Measurements from ENCODE around the gene ENO2.
"Not testable (repeated sequence)": the region's sequence is repeated elsewhere in the genome, so short reads cannot be mapped to it uniquely, and the experiment has no call there.

Gene ENO2

DNA sequence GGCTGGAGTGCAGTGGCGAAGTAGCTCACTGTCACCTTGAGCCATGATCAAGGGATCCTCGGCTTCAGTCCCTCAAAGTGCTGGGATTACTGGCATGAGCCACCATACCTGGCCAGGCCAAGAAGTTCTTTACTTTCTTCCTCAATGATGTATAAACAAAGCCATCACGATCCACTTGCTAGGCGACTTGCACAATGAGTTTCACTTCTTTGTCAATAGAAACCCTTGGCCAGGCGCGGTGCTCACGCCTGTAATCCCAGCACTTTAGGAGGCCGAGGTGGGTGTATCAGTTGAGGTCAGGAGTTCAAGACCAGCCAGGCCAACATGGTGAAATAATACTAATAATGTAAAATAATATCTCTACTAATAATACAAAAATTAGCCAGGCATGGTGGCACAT lies 26.9 kb upstream of the ENO2 start:
- no peak for DNase-seq

DNA sequence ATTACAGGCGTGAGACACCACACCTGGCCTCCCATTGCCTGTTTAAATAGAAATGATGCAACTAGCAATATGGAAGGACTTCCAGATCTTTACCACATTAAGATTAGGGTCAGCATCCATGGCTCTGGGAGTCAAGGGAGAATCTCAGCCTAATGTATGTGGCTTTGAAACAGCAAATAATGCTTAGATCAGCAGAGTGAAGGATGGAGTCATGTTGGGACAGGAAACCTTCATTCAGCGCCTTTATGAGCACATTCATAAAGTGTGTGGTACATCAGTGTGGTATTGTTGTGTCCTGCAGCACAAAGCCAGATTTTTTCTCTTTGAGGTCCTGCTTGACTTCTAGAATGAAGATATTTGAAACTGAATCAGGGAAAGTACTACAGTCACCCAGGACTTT lies 26.0 kb upstream of the ENO2 start:
- no peak for DNase-seq

DNA sequence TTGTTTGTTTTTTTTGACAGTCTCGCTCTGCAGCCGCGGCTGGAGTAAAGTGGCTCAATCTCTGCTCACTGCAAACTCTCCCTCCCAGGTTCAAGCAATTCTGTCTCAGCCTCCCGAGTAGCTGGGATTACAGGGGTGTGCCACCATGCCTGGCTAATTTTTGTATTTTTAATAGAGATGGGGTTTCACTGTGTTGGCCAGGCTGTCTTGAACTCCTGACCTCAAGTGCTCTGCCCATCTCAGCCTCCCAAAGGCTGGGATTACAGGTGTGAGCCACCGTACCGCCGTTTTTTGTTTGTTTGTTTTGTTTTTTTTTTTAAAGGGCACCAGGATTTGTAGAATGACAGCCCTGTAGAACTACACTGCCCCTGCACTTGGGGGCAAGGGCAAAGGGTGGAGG lies 25.6 kb upstream of the ENO2 start:
- not testable (repeated sequence) for DNase-seq

DNA sequence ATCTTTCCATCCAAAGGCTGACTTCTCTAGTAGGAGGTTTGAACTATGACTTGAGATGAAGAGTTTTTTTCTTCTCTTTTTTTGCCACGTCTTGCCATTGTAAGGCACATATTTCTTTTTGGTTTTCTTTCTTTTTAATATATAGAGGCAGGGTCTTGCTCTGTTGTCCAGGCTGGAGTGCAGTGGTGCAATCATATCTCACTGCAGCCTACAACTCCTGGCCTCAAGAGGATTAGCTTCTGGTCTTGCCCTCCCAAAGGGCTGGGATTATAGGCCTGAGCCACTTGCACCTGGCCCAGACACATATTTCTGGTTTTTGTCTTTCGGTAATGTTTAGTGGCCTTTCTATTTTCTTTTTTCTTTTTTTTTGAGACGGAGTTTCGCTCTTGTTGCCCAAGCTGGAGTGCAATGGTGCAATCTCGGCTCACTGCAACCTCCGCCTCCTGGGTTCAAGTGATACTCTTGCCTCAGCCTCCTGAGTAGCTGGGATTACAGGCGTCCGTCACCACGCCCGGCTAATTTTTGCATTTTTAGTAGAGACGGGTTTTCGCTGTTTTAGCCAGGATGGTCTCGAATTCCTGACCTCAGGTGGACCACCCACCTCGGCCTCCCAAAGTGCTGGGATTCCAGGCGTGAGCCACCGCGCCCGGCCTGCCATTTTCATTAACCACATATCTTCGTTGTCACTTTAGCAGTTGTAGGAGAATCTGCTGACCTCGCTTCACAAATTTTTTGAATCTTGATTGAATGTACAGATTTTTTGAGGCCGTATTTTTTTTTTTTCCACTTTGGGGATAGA lies 24.4 kb upstream of the ENO2 start:
- not testable (repeated sequence) for DNase-seq

DNA sequence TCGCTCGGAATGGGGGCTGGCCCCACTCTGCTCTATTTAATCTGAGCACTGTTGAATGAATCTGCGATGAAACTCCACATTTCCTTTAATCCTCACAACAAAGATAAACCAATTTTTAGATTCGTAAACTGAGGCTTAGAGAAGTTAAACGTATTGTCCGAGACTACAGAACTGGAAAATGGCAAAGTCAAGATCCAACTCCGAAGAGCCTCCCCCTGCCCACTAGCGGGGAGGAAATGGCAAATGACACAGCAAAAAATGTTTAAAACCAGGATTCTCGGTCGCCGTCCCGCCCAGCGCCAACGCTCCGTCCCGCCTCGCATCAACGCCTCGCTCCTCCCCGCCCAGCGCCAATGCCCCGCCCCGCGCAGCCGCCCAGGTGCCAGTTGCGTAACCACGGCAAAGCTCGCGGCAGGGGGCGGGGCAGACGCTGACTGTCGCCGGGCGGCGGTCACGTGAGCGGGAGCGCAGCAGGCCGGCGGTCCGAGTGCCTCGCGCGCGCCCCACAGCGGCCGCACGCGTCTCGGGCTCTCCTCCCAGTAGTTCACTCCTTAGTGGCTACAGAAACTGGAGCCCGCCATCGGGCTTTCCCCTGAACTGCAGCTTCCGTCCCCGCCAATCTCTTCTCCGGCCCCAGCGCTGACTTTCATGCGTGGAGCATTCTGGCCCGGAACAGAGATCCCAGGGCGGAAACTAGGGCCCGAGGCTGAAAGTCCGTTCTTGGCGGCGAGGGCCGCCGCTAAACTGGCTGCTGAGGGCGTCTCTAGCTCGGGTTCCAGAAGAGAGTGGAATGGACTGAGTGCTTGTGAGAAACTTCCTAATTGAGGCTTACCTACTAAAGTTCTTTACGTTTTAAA lies 23.4 kb upstream of the ENO2 start:
- DNase-seq: peak; percentile 96

DNA sequence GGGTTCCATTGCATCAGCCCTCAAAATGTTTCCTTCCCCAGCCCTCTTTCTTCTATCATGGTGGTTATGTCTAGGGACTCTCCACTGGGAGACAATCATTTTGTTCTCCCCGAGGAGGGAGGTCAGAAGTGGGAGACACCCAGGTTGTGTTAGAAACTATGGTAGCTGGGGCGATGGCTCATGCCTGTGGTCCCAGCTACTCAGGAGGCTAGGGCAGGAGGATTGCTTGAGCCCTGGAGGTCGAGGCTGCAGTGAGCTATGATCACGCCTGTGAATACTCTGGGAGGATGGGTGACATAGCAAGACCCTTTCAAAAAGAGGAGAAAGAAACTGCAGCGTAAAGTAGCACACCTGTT lies 22.8 kb upstream of the ENO2 start:
- no peak for DNase-seq

DNA sequence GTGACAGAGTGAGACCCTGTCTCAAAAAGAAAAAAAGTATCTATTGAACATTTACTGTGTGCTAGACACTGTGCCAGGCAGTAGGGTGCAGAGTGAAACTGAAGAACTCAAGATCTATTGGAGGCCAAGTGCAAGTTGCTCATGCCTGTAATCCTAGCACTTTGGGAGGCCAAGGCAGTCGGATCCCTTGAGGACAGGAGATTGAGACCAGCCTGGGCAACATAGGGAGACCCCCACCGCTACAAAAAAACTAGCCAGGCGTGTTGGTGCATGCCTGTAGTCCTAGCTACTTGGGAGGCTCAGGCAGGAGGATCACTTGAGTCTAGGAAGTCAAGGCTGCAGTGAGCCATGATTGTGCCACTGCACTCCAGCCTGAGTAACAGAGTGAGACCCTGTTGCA lies 21.7 kb upstream of the ENO2 start:
- not testable (repeated sequence) for DNase-seq

DNA sequence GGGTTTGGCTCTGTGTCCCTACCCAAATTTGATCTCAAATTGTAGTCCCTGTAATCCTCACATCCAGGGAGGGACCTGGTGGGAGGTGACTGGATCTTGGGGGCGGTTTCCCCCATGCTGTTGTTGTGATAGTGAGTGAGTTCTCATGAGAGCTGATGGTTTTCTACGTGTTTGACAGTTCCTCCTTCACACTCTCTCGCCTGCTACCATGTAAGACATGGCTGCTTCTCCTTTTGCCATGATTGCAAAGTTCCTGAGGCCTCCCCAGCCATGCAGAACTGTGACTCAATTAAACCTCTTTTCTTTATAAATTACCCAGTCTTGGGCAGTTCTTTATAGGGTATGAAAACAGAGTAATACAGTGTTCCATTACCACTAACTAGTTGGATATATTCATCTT lies 20.1 kb upstream of the ENO2 start:
- no peak for DNase-seq

DNA sequence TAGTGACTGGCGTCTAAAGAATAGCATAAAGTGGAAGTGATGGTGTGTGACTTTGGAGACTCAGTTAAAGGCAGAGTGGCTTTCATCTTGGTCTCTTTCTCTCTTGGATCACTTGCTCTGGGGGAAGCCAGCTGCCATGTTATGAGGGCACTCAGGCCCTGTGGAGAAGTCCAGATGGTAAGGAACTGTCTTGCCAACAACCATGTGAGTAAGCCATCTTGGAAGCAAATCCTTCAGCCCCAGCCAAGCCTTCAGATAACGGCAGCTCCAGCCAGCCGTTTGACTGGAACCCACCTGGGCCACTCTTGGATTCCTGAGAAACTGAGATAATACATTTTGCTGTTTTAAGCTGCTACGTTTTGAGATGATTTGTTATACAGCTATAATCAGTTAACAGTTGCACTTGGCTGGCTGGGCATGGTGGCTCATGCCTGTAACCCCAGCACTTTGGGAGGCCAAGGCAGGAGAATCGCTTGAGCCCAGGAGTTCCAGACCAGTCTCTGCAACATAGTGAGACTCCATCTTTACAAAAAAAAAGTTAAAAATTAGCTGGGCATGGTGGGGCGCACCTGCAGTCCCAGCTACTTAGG lies 17.4 kb upstream of the ENO2 start:
- no peak for DNase-seq

DNA sequence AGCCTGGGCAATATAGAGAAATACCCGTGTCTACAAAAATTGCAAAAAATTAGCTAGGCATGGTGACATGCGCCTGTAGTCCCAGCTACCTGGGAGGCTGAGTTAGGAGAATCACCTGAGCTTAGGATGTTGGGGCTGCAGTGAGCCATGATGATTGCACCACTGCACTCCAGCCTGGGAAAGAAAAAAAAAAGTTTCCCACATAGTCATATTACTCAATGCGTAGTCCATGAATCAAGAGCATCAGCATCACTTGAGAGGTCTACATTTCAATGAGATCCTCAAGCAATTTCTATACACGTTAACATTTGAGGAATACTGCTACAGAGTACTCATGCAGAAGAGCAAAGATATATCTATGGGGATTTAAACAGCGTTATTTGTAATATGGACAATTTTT lies 15.0 kb upstream of the ENO2 start:
- no peak for DNase-seq

DNA sequence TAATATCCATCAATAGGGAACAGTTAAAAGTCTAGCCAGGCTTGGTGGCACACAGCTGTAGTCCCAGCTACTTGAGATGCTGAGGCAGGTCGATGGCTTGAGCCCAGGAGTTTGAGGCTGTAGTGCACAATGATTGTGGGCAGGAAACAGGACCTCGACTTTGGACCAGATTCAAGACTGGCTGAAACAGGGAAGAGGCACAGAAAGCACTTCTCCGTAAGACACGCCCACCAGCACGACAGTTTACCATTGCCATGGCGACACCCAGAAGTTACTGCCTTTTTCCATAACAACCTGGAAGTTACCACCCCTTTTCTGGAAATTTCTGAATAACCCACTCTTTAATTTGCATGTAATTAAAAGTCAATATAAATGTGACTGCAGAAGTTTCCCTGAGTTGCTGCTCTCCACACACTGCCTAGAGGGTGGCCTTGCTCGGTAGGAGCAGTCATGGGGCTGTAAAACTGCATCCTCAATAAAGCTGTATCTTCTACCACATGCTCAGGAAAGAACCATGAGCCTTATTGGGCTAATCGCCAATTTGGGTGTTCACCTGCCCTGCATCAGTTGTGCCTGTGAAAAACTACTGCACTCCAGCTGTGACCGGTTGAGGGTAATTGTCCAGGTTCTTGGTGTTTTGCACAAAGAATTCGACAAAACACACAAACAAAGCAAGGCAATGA lies 14.4 kb upstream of the ENO2 start:
- peak; percentile 89 for DNase-seq

DNA sequence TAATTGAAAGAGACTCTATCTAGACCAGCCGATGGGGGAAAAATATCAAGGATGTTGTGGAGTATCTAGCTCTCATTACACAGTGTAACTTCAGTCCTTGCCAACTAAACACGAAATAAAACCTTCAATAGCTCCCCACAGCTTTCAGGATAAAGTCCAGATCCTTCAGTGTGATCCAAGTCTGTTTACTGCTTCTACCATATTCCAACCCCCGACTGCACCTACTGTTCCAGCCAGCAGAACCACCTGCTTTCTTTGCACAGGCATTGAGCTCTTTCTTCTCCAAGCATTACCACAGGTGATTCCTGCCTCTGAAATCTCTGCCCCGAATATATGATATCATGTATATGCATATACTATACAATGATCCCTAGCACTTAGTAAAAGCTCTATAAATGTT lies 11.9 kb upstream of the ENO2 start:
- DNase-seq: no peak

DNA sequence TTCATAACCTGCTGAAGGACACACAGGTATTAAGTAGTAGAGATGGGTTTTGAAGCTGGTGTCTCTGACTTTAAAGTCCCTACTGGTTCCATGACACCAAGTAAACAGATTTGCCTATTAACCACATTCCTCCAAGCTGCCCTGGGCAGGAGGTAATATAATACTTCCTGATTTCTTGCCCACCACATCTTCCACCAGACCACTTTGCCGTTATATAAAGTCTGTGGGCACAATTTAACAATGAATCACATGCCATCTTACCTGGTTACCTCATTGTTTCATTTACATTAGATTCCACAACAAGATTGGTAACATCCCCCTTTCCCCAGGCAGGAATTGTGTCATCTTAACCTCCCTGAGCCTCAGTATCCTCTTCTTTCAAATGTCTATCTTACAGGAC lies 10.7 kb upstream of the ENO2 start:
- no peak for DNase-seq

DNA sequence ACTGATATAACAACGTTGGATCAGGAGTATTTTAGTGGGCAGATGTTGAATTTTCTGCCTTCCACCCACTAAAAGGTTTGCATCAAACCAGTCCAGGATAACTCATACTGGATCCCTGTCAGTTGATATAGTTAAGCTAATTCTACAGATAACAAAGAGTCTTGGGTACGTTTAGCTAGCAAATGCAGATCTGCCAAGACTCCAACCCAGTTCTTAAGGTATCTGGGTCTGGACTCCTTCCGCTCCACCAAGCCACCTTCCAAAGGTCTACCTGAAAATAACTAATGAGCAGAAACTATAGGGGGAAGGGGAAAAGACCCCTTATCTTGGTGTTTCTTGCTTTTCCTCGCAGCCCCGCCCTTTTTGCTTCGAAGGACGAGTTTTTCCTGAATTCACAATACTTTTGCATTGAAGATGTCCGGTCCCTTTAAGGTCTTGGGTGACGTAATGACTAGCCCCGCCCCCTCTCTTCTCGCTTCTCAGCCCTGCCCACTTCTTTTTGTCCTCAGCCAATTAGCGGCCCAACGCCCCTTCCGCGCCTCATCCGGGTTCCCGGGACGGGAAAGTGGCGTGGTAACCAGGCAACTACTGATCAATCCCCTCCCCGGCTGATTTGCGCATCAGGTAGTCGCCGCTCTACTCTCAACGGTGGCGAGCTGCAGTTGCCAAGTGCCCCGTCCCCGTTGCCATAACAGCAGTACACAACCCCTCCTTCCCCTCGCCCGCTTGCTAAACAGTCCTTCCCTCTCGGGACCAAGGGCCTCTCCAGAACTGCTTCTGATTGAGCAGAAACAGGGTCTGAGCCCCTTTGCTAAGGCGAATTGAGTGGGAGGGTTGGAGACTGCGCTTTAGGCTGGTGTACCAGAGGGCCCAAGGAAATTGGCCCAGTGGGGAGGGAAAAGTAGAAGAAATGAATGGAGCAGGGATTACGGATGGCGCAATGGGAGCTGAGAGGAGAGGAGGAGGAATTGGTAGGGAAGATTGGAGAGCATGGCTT lies 9.8 kb upstream of the ENO2 start, which contains the start of gene LRRC23:
TSS of gene LRRC23 (plus strand) at position 543 of the 997 bp plus-strand sequence. CDS start 812 bp downstream, outside the sequence.
- peak; percentile 96 for DNase-seq

DNA sequence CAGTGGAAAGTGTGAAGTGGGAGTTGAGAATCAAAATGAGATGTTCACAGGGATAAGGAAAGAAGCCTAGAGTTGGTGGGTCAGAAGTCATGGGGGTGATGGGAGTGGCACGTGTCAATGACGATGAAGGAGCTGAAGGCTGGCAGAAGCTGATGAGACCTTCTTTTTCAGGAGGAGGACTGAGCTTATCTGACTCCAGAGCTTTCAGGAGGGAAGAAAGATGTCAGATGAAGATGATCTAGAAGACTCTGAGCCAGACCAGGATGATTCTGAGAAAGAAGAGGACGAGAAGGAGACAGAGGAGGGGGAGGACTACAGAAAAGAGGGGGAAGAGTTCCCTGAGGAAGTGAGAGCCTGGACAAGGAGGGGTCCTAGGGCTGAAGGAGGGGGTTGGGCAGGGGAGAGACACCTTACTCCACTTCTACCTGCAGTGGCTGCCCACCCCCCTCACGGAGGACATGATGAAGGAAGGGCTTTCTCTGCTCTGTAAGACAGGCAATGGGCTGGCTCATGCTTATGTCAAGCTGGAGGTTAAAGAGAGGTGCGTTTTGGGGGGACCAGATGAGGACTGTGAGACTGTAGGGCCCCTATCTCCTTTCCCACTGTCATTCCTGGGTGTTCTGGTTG lies 8.9 kb upstream of the ENO2 start:
- no peak for DNase-seq

DNA sequence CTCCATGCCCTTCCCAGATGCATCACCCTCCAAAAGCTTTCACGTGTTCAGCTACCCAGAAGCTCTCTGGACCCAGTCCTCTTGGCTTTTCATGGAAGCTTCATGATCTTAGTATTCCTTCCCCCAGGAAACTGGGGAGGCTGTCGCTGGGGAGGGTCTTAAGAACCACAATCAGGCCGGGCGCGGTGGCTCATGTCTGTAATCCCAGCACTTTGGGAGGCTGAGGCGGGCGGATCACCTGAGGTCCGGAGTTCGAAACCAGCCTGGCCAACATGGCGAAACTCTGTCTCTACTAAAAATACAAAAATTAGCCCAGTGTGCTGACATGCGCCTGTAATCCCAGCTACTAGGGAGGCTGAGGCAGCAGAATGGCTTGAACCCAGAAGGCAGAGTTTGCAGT lies 6.2 kb upstream of the ENO2 start:
- not testable (repeated sequence) for DNase-seq

DNA sequence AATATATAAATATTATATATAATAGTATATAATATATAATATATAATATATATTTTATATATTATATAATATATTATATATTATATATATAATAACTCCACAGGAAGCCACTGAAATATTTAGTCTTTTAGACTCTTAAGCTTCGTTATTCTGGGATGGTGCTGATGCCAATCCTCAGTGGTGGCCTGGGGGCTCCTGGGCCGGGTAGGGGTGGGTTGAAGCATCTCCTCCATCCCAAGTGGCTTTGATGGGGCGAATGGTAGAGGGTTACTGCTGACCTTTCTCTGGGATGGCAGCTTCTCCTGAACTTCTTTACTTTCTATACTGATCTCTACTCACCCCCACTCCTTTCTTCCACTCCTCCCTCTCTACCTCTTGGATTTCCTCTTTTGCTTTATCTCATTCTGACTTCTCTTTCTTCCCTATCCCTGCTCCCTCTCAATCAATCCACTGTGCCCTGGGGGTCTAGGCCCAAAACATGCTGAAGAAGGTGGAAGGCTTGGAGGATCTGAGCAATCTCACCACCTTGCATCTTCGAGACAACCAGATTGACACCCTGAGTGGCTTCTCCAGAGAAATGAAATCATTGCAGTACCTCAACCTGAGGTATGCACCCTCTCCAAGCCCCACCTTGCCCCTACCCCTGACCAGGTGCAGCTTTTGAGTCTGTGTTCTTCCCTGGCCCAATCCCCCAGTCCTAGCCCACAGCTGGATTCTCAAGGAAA lies 4.8 kb upstream of the ENO2 start:
- DNase-seq: no peak

DNA sequence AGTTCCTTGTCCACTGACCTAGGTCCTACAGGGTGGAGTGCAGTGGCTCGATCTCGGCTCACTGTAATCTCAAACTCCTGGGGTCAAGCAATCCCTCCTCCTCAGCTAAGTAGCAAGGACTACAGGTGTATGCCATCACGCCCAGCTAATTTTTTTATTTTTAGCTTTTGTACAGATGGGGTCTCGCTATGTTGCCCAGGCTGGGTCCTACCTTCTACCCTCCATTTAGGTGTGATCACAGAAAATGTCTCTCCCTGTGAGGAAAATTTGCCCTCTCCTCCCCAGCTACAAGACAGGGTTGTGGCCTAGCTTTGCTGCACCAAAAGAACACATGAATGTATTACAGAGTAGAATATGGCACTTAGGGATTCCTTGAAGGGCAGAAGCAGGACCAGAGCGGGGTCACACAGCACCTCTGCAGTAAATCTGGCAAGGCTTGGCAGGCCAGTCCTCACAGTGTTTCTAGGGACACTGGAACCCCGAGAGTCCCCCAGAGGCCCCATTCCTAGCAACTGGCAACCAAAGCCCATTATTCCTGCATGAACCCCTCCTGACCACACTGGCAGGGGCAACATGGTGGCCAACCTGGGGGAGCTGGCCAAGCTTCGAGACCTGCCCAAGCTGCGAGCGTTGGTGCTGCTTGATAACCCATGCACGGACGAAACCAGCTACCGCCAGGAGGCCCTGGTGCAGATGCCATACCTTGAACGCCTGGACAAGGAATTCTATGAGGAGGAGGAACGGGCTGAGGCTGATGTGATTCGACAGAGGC lies 2.0 kb upstream of the ENO2 start:
- DNase-seq: no peak

DNA sequence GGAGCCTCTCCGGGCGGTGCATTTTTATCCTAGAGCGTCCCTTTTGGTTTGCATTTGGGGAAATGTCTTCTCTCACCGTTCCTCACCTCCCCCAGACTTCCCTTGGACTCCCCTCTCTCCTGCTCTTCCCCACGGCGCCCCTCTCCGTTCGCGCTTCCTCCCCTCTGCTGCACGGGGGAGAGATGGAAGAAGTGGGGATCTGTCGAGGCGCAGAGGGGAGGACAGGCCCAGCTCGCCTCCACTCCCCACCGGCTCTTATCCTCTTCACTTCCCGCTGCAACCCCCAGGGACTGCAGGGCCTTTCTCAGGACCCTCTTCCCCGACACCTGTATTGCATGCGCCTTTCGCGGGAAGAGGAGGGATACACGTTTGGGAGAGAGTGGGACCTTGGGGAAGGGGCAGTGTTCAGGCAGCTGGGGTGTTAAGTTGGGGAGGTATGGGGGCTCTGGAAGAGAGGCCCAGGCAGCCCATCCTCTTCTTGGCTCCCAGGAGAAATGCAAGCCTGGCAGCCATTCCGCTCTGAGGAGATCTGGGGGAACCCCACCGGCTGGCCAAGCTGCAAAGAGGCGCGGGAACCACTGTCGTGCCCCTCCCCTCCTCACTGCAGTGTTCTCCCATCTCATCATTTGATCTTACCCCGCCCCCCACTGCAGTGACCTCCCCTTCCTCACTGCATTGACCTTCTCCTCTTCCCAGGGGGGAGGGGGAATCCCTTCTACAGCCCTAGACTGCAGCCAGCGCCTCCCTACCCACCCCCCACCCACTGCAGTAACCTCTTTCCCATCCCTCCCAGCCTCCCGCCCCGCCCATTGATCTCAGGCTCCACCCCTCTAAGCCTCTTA lies 788 bp downstream of the ENO2 start:
- DNase-seq: peak; percentile 26
